Nephron progenitor cell (in vitro differentiated cells): ENCODE results near the gene KCNB1.

Experiments used
- DNase-seq: peaks from one replicate; pipeline ENCODE4 v3.0.0; 2021
- H3K27ac Mint-ChIP-seq: 2 replicates; pipeline ENCODE4 v1.8.0; 2021; ENCODE audit warnings: mild to moderate bottlenecking, moderate library complexity, mixed read lengths
- H3K27me3 Mint-ChIP-seq: 2 replicates; pipeline ENCODE4 v1.8.0; 2021; ENCODE audit warnings: mild to moderate bottlenecking, low read depth, mixed read lengths; ENCODE audit not compliant: poor library complexity
- H3K36me3 Mint-ChIP-seq: 2 replicates; pipeline ENCODE4 v1.8.0; 2021; ENCODE audit warnings: low read depth, mixed read lengths
- H3K4me1 Mint-ChIP-seq: 2 replicates; pipeline ENCODE4 v1.8.0; 2021; ENCODE audit warnings: mixed read lengths
- H3K4me3 Mint-ChIP-seq: 2 replicates; pipeline ENCODE4 v1.8.0; 2021; ENCODE audit warnings: mild to moderate bottlenecking, moderate library complexity, mixed read lengths
- H3K9me3 Mint-ChIP-seq: 2 replicates; pipeline ENCODE4 v1.8.0; 2021; ENCODE audit warnings: mild to moderate bottlenecking, moderate library complexity, mixed read lengths
- TF ChIP-seq, protein P1 (sequence below): fragments of 200-600 bp; sonication (generic); IDR thresholded peaks from 2 replicates; pipeline ENCODE4 v1.5.0; 2021; ENCODE audit warnings: antibody characterized with exemption

KCNB1 gene

DNA sequence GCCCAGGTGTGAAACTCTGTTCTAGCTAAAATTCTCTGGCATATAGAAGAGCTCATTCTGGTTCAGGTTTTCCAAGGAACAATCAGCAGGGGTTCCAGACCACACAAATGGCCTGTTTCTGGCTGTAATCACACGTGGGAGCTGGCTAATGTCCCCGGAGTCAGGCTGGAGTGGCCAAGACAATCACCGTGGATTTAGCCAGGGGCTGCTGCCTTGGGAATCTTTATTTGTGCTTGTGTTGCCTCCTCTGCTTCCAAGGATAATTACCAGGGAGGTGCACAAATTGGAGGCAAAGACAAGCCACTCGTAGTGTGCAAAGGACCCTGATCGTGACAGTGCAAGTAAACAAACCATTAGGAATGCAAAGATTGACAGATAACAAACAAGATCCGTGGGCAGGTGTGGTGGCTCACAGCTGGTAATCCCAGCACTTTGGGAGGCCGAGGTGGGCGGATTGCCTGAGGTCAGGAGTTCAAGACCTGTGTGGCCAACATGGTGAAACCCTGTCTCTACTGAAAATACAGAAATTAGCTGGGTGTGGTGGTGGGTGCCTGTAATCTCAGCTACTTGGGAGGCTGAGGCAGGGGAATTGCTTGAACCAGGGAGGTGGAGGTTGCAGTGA lies 77.3 kb downstream of the KCNB1 start:
- Mint-ChIP-seq H3K4me3 (no peak overlapping the region), H3K27ac (no peak overlapping the region), H3K36me3 (no peaks in the 10 kb centered on the region), H3K4me1 (peaks cover 5% of the 10 kb centered on the region), H3K9me3 (peaks cover 3% of the 10 kb centered on the region), H3K27me3 (peaks cover 17% of the 10 kb centered on the region)
- DNase-seq = no peak
- TF ChIP-seq, protein P1, sequence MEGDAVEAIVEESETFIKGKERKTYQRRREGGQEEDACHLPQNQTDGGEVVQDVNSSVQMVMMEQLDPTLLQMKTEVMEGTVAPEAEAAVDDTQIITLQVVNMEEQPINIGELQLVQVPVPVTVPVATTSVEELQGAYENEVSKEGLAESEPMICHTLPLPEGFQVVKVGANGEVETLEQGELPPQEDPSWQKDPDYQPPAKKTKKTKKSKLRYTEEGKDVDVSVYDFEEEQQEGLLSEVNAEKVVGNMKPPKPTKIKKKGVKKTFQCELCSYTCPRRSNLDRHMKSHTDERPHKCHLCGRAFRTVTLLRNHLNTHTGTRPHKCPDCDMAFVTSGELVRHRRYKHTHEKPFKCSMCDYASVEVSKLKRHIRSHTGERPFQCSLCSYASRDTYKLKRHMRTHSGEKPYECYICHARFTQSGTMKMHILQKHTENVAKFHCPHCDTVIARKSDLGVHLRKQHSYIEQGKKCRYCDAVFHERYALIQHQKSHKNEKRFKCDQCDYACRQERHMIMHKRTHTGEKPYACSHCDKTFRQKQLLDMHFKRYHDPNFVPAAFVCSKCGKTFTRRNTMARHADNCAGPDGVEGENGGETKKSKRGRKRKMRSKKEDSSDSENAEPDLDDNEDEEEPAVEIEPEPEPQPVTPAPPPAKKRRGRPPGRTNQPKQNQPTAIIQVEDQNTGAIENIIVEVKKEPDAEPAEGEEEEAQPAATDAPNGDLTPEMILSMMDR = no peak

DNA sequence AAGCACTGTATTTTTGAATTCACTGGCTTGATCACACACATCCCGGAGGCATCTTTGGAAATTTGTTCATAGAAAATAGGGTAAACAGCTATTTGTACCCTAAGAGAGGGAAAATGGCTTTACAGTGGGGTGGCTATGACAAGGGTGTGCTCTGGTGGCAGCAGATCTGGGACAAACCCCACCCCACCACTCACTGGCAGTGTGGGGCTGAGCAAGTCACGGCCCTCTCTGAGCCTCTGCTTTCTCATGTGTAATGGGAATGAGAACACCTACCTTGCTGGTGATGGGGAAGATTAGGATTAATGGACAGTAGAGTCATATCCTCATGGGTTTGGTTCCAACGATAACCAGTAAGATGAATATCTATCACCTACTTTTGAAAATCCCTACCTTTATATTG lies 78.0 kb downstream of the KCNB1 start:
- Mint-ChIP-seq H3K4me1 (peaks cover 5% of the 10 kb centered on the region), H3K36me3 (no peaks in the 10 kb centered on the region), H3K4me3 (no peak overlapping the region), H3K9me3 (peaks cover 3% of the 10 kb centered on the region), H3K27ac (no peak overlapping the region), H3K27me3 (peaks cover 17% of the 10 kb centered on the region)
- no peak for DNase-seq
- TF ChIP-seq, protein P1 = no peak

DNA sequence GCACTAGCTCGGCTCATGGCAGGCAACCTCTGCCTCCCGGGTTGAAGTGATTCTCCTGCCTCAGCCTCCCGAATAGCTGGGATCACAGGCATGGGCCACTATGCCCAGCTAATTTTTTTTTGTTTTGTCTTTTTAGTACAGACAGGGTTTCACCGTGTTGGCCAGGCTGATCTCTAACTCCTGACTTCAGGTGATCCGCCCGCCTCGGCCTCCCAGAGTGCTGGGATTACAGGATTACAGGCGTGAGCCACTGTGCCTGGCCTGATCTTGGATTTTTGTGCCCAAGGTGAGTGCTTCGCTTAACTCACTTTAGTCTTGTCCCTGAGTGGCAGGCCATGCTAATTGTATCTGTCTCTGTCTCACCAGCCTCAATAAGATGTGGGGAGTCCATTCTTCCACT lies 78.6 kb downstream of the KCNB1 start:
- no peak overlapping the region for H3K27ac Mint-ChIP-seq
- H3K27me3 Mint-ChIP-seq = peaks cover 17% of the 10 kb centered on the region
- peaks cover 5% of the 10 kb centered on the region for H3K4me1 Mint-ChIP-seq
- H3K9me3 Mint-ChIP-seq = peaks cover 3% of the 10 kb centered on the region
- TF ChIP-seq, protein P1 = no peak
- H3K4me3 Mint-ChIP-seq = no peak overlapping the region
- no peaks in the 10 kb centered on the region for H3K36me3 Mint-ChIP-seq
- DNase-seq = no peak

DNA sequence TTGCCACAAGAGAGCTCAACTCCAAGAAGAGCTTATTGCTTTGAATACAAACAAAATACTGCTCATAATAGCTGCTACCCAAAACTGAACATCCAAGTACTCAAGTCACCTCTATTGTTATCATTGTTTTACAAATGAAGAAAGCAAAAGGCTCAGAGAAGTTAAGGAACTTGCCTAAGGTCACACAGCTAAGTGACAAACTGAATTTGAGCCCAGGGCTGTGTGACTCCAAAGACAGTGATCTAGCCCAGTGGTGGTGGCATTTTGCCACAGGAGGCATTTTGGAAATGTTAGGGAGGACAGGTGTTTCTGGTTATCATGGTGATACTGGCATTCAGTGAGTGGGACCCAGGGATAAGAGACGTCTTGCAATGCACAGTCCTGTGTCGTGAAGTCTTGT lies 79.5 kb downstream of the KCNB1 start:
- Mint-ChIP-seq H3K4me3 (no peak overlapping the region), H3K36me3 (no peaks in the 10 kb centered on the region), H3K27ac (no peak overlapping the region), H3K27me3 (peaks cover 10% of the 10 kb centered on the region), H3K4me1 (peaks cover 5% of the 10 kb centered on the region), H3K9me3 (peaks cover 3% of the 10 kb centered on the region)
- TF ChIP-seq, protein P1 = no peak
- DNase-seq = no peak

DNA sequence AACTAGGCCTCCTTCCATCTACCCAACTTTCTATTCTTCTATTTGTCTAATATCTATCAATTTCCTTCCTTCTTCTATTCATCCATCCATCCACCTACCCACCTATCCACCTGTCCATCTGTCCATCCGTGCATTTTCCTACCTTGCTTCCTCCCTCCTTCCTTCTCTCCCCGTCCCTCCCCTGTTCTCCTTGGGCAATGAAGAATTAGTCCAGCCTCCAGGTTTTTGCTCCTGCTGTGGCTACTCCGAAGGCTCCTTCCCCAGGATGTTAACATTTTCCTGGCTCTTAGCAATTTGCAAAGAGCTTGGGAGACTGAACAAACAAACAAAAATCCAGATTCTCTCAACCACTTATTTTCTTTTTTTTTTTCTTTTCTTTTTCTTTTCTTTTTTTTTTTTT lies 81.6 kb downstream of the KCNB1 start:
- Mint-ChIP-seq H3K27me3 (peaks cover 10% of the 10 kb centered on the region), H3K36me3 (no peaks in the 10 kb centered on the region), H3K4me1 (peaks cover 5% of the 10 kb centered on the region), H3K4me3 (no peak overlapping the region), H3K27ac (no peak overlapping the region), H3K9me3 (peaks cover 3% of the 10 kb centered on the region)
- TF ChIP-seq, protein P1 = no peak
- no peak for DNase-seq

DNA sequence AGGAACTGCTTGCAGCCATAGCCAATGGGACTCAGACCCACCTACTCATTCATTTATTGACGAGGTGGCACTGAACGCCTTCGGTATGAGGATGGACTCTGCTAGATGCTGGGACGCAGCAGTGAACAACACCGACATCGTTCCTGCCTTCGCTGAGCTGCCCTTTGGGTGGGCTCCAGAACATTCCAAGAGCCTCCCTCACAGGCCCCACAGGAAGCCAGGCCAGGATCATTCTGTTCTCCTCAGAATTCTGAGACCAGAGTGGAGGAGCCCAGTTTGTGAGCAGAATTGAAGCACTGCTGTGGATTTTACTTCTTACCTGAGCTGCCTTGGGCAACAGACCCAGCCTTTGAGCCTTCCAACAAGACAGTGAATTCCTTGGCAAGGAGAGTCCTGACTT lies 82.1 kb downstream of the KCNB1 start:
- Mint-ChIP-seq H3K36me3 (no peaks in the 10 kb centered on the region), H3K27ac (no peak overlapping the region), H3K9me3 (peaks cover 3% of the 10 kb centered on the region), H3K4me1 (peaks cover 5% of the 10 kb centered on the region), H3K4me3 (no peak overlapping the region), H3K27me3 (peaks cover 7% of the 10 kb centered on the region)
- no peak for DNase-seq
- TF ChIP-seq, protein P1 = no peak
